Astrocyte of the spinal cord (primary cell): ENCODE results near the gene ALG8.
A peak's percentile ranks its signal among the peaks of the same experiment; 100 is the strongest.

Experiments
- DNase-seq: peaks from one replicate; pipeline ENCODE4 v3.0.0; 2011; ENCODE audit warnings: low read depth, low spot score
- H3K4me3 ChIP-seq: 2 replicates; pipeline ENCODE4 v1.5.1; 2011; ENCODE audit warnings: low read depth, mild to moderate bottlenecking, low read length, moderate library complexity
- CTCF ChIP-seq: IDR thresholded peaks from 2 replicates; pipeline ENCODE4 v1.5.1; 2012; ENCODE audit warnings: low read depth, mild to moderate bottlenecking, low read length, inconsistent platforms
- in situ Hi-C: cut with HindIII; loops from 2 replicates; pipeline ENCODE4 v1.10.0; 2017; ENCODE audit warnings: low sequenced_read_pairs

ALG8 gene

GRCh38 chr11:78139422-78140391 is at the start of gene ALG8:
Gene ALG8 (minus strand): TSS chr11:78139626. CDS start chr11:78139588, 38 bp downstream.
- TF ChIP-seq CTCF = no peak
- peak; percentile 97 for DNase-seq
- peak within 1 kb of the TSS; percentile 99 for H3K4me3 ChIP-seq
- in situ Hi-C loops = no loop called here

GRCh38 chr11:78188286-78189173 is 49.1 kb upstream of the ALG8 start, which contains the start of the genes KCTD21 and USP35:
Gene KCTD21 (minus strand): TSS chr11:78188626. CDS start chr11:78174554, 14,072 bp downstream.
Gene USP35 (plus strand): TSS chr11:78188919. CDS start chr11:78196246, 7,327 bp downstream.
- peak within 1 kb of the TSS; percentile 87 for H3K4me3 ChIP-seq
- peak; percentile 97 for DNase-seq
- in situ Hi-C loops = no loop called here
- no peak for TF ChIP-seq CTCF

GRCh38 chr11:78187366-78188285 is 48.2 kb upstream of the ALG8 start:
- in situ Hi-C loops = no loop called here

GRCh38 chr11:78181185-78181584 is 41.8 kb upstream of the ALG8 start:
- DNase-seq = no peak
- in situ Hi-C loops = no loop called here
- H3K4me3 ChIP-seq = no peak overlapping the region
- no peak for TF ChIP-seq CTCF

More at GRCh38 chr11:78187366-78188285, 48.2 kb upstream of the ALG8 start:
- no peak for DNase-seq
- no peak for TF ChIP-seq CTCF
- peak overlapping the region; percentile 87 for H3K4me3 ChIP-seq

- no peak overlapping the region for H3K4me3 ChIP-seq
- DNase-seq = no peak
- no peak for TF ChIP-seq CTCF
- in situ Hi-C loops = no loop called here
Observed at GRCh38 chr11:78180751-78181150, 41.3 kb upstream of the ALG8 start.
